ENCODE data around the gene P3H2. TPM values are rescaled to one million over a fixed set of nuclear protein-coding genes. Genes with fewer than 3 reads are reported as not detected.

P3H2 gene
- total and polyA plus RNA-seq, 2 experiments from 2014 or later: 4.7 to 14.9 TPM

DNA sequence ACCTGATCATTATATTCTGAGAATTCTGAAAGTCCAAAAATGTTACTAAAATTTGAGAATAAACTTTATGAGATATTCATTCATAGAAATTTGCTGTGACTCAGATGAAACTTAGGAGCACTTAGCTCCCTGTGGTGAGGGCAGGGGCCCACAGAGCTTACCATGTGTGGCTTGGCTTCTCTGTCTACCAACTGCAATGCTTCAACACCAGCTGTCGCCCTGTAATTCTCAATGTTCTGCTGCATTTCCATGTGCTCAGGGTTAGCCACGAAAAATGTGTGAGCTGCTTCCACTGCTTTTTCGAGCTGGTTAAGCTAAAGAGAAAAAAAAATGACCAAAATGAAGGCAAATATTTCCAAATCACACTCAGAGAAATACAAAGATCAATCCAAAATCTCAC lies 125.6 kb downstream of the P3H2 start:
- no peaks in the 10 kb centered on the region for H3K9me3 ChIP-seq (ENCODE audit: low read depth)
- H3K9me2 ChIP-seq (ENCODE audit: insufficient read depth): no peaks in the 10 kb centered on the region
- no peaks in the 10 kb centered on the region for H4K20me1 ChIP-seq (ENCODE audit: insufficient read depth)
- H3K36me3 ChIP-seq (ENCODE audit: low read depth): no peaks in the 10 kb centered on the region
- DNase-seq: no peak
- H3K4me1 ChIP-seq (ENCODE audit: insufficient read depth): no peaks in the 10 kb centered on the region
- no peak overlapping the region for H3K27ac ChIP-seq
- no peak overlapping the region for H3K4me3 ChIP-seq
- H3K9ac ChIP-seq: no peak overlapping the region
- WGBS, 2 experiments (ENCODE audit: low coverage in 1 of 2, low lambda C conversion rate in 2 of 2, missing lambda C conversion rate in 2 of 2): 90% methylated on average over 3 of the region's 3 CpGs
- no peaks in the 10 kb centered on the region for H3K27me3 ChIP-seq (replicated peaks; ENCODE audit: insufficient read depth)
- no peak for TF ChIP-seq EZH2phosphoT487 (IDR thresholded peaks at IDR 0.05; ENCODE audit: insufficient read depth, low read depth)
- no peak for TF ChIP-seq EZH2 (IDR thresholded peaks at IDR 0.05; ENCODE audit: insufficient read depth, poor library complexity, severe bottlenecking)
- H2AFZ ChIP-seq: no peak overlapping the region
- in situ Hi-C loops (cut with MboI): no loop called here
- no peaks in the 10 kb centered on the region for H3F3A ChIP-seq (ENCODE audit: insufficient read depth)
- no peak overlapping the region for H3K4me2 ChIP-seq (ENCODE audit: unreplicated experiment)
- H3K79me2 ChIP-seq (ENCODE audit: insufficient read depth): no peaks in the 10 kb centered on the region

DNA sequence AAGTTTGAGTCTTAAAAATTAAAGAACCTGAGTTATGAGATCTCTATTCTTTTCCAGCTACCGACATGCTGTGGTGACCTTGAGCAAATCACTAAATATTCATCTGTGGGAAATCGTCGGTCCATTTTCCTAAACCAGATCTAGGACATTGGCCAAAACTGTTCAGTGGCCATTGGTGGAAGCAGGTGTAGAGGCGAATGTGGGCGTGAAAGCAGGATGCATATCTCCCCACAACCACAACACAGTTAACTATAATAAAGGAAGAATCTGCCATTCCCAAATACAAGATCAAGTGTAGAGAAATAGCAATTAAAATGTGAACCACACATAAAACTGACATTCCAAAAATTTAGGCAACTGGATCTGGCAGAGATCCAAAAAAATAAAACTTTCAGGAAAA lies 129.9 kb downstream of the P3H2 start:
- no peak overlapping the region for H3K27ac ChIP-seq
- no peak for DNase-seq
- WGBS, 2 experiments (ENCODE audit: low coverage in 1 of 2, low lambda C conversion rate in 2 of 2, missing lambda C conversion rate in 2 of 2): 87 to 90% methylated on average over 5 of the region's 5 CpGs
- TF ChIP-seq EZH2phosphoT487 (IDR thresholded peaks at IDR 0.05; ENCODE audit: insufficient read depth, low read depth) (no peak), EZH2 (IDR thresholded peaks at IDR 0.05; ENCODE audit: insufficient read depth, poor library complexity, severe bottlenecking) (no peak)
- no peaks in the 10 kb centered on the region for H3K36me3 ChIP-seq (ENCODE audit: low read depth)
- in situ Hi-C loops (cut with MboI): no loop called here
- no peaks in the 10 kb centered on the region for H3K79me2 ChIP-seq (ENCODE audit: insufficient read depth)
- no peaks in the 10 kb centered on the region for H4K20me1 ChIP-seq (ENCODE audit: insufficient read depth)
- no peak overlapping the region for H2AFZ ChIP-seq
- no peak overlapping the region for H3K4me2 ChIP-seq (ENCODE audit: unreplicated experiment)
- no peaks in the 10 kb centered on the region for H3K9me2 ChIP-seq (ENCODE audit: insufficient read depth)
- no peaks in the 10 kb centered on the region for H3F3A ChIP-seq (ENCODE audit: insufficient read depth)
- H3K4me1 ChIP-seq (ENCODE audit: insufficient read depth): no peaks in the 10 kb centered on the region
- H3K4me3 ChIP-seq: no peak overlapping the region
- no peaks in the 10 kb centered on the region for H3K9me3 ChIP-seq (ENCODE audit: low read depth)
- H3K27me3 ChIP-seq (replicated peaks; ENCODE audit: insufficient read depth): no peaks in the 10 kb centered on the region
- no peak overlapping the region for H3K9ac ChIP-seq

DNA sequence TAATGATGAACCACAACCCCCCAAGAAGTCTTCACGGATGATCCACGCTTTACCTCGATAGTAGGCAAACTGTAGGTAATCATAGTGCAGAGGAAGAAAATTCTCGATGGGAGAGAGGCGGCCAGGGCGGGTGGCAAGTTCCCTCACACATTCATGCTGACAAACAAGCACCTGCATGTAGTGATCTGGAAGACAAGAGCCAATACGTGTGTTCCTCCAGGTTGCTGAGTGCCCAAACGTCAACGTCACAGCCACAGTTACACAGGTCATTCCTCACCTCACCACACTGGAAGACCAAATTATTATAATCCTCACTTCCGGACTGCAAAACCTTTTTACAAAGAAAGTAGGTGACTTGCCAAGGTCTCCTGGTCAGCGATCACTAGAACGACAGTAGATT lies 131.8 kb downstream of the P3H2 start:
- Histone ChIP-seq H3K4me1 (ENCODE audit: insufficient read depth) (no peaks in the 10 kb centered on the region), H3K9me2 (ENCODE audit: insufficient read depth) (no peaks in the 10 kb centered on the region), H3F3A (ENCODE audit: insufficient read depth) (no peaks in the 10 kb centered on the region), H2AFZ (no peak overlapping the region), H3K36me3 (ENCODE audit: low read depth) (no peaks in the 10 kb centered on the region), H3K27ac (no peak overlapping the region), H3K79me2 (ENCODE audit: insufficient read depth) (no peaks in the 10 kb centered on the region), H3K9ac (no peak overlapping the region), H3K27me3 (replicated peaks; ENCODE audit: insufficient read depth) (no peaks in the 10 kb centered on the region), H4K20me1 (ENCODE audit: insufficient read depth) (no peaks in the 10 kb centered on the region), H3K4me2 (ENCODE audit: unreplicated experiment) (no peak overlapping the region), H3K9me3 (ENCODE audit: low read depth) (no peaks in the 10 kb centered on the region), H3K4me3 (no peak overlapping the region)
- DNase-seq: no peak
- TF ChIP-seq EZH2phosphoT487 (IDR thresholded peaks at IDR 0.05; ENCODE audit: insufficient read depth, low read depth): no peak
- no peak for TF ChIP-seq EZH2 (IDR thresholded peaks at IDR 0.05; ENCODE audit: insufficient read depth, poor library complexity, severe bottlenecking)
- in situ Hi-C loops (cut with MboI): no loop called here
- WGBS, 2 experiments (ENCODE audit: low coverage in 1 of 2, low lambda C conversion rate in 2 of 2, missing lambda C conversion rate in 2 of 2): 94 to 95% methylated on average over 12 of the region's 12 CpGs

DNA sequence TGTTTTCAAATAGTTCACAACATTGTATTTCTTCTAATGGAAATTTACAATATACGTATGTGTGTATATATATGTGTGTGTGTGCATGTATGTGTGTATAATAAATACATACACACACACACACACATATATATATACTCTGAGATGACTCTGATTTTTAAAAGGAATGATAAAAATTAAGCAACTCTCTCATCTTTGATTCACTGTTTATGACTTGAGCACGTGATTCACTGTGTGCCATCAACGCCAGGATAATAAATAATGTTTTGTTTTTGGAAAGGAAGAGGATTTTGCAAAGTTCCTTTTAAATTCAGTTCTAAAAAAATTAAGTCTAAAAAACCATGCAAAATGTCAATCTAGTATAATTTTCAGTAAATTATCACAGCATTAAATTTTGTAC lies 132.4 kb downstream of the P3H2 start:
- Histone ChIP-seq H3K9me2 (ENCODE audit: insufficient read depth) (no peaks in the 10 kb centered on the region), H3K4me1 (ENCODE audit: insufficient read depth) (no peaks in the 10 kb centered on the region), H3K4me2 (ENCODE audit: unreplicated experiment) (no peak overlapping the region), H3K9me3 (ENCODE audit: low read depth) (no peaks in the 10 kb centered on the region), H4K20me1 (ENCODE audit: insufficient read depth) (no peaks in the 10 kb centered on the region), H3K27ac (no peak overlapping the region), H3K4me3 (no peak overlapping the region), H3K79me2 (ENCODE audit: insufficient read depth) (no peaks in the 10 kb centered on the region), H3K36me3 (ENCODE audit: low read depth) (no peaks in the 10 kb centered on the region), H3K27me3 (replicated peaks; ENCODE audit: insufficient read depth) (no peaks in the 10 kb centered on the region), H2AFZ (no peak overlapping the region), H3K9ac (no peak overlapping the region), H3F3A (ENCODE audit: insufficient read depth) (0 out of 2 replicates have a peak, but pooled peaks cover 1% of the 10 kb centered on the region)
- DNase-seq: no peak
- 53 to 60% methylated on average over 3 of the region's 3 CpGs for WGBS, 2 experiments (ENCODE audit: low coverage in 1 of 2, low lambda C conversion rate in 2 of 2, missing lambda C conversion rate in 2 of 2)
- TF ChIP-seq EZH2 (IDR thresholded peaks at IDR 0.05; ENCODE audit: insufficient read depth, poor library complexity, severe bottlenecking): no peak
- TF ChIP-seq EZH2phosphoT487 (IDR thresholded peaks at IDR 0.05; ENCODE audit: insufficient read depth, low read depth): no peak
- in situ Hi-C loops (cut with MboI): no loop called here

DNA sequence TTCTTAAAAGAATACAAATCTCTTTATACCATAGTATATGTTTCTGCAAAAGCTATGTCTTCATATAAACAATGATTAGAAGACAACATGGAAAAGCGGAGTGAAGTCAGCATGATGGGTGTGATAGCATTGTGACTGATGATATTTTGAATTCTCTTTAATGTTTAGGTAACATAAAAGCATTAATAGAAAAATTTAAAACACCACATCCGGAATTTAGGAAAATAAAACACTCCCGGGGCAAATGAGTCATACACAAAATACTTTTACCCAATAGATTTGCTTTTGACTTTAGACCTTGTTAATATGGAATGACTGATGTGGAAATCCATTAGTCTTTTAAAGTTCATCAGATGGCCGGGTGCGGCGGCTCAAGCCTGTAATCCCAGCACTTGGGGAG lies 134.7 kb downstream of the P3H2 start:
- WGBS, 2 experiments (ENCODE audit: low coverage in 1 of 2, low lambda C conversion rate in 2 of 2, missing lambda C conversion rate in 2 of 2): 95 to 97% methylated on average over 6 of the region's 6 CpGs
- TF ChIP-seq EZH2phosphoT487 (IDR thresholded peaks at IDR 0.05; ENCODE audit: insufficient read depth, low read depth) (no peak), EZH2 (IDR thresholded peaks at IDR 0.05; ENCODE audit: insufficient read depth, poor library complexity, severe bottlenecking) (no peak)
- in situ Hi-C loops (cut with MboI): no loop called here
- H4K20me1 ChIP-seq (ENCODE audit: insufficient read depth): no peaks in the 10 kb centered on the region
- peaks cover 17% of the 10 kb centered on the region for H3K4me1 ChIP-seq (ENCODE audit: insufficient read depth)
- DNase-seq: no peak
- peaks cover 25% of the 10 kb centered on the region for H3F3A ChIP-seq (ENCODE audit: insufficient read depth)
- no peaks in the 10 kb centered on the region for H3K27me3 ChIP-seq (replicated peaks; ENCODE audit: insufficient read depth)
- no peak overlapping the region for H3K4me2 ChIP-seq (ENCODE audit: unreplicated experiment)
- H3K79me2 ChIP-seq (ENCODE audit: insufficient read depth): no peaks in the 10 kb centered on the region
- no peak overlapping the region for H3K27ac ChIP-seq
- H3K36me3 ChIP-seq (ENCODE audit: low read depth): no peaks in the 10 kb centered on the region
- no peaks in the 10 kb centered on the region for H3K9me2 ChIP-seq (ENCODE audit: insufficient read depth)
- no peak overlapping the region for H3K9ac ChIP-seq
- H3K9me3 ChIP-seq (ENCODE audit: low read depth): no peaks in the 10 kb centered on the region
- H2AFZ ChIP-seq: no peak overlapping the region
- H3K4me3 ChIP-seq: no peak overlapping the region
